B cell (primary cell): ENCODE data around the gene OR10H2.

ENCODE experiments used
- EZH2 ChIP-seq: IDR thresholded peaks from 2 replicates; pipeline ENCODE4 v1.6.1; 2012; ENCODE audit warnings: borderline replicate concordance, low read depth, mild to moderate bottlenecking, moderate library complexity, low read length; ENCODE audit not compliant: insufficient read depth, poor library complexity, severe bottlenecking
- TF ChIP-seq, protein P1 (sequence below): fragments of 200-600 bp; IDR thresholded peaks from one replicate; pipeline ENCODE4 v1.8.0; 2022; ENCODE audit warnings: antibody characterized with exemption, mild to moderate bottlenecking

DNA sequence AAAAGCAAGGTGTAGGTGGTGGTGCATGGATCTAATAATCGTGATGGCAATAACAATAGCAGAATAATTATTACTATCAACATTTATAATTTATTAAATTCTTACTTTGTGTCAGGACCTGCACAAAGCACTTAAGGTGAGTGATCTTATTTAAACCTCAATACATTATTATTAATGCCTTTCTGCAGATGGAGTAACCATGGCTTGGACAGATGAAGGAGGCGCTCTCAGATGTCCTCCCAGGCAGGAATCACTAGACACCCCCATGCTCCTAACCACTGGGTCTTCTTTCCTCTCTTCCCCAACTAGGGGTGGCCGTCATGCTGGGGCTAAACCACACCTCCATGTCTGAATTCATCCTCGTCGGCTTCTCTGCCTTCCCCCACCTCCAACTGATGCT lies at the start of gene OR10H2:
- TF ChIP-seq, protein P1, sequence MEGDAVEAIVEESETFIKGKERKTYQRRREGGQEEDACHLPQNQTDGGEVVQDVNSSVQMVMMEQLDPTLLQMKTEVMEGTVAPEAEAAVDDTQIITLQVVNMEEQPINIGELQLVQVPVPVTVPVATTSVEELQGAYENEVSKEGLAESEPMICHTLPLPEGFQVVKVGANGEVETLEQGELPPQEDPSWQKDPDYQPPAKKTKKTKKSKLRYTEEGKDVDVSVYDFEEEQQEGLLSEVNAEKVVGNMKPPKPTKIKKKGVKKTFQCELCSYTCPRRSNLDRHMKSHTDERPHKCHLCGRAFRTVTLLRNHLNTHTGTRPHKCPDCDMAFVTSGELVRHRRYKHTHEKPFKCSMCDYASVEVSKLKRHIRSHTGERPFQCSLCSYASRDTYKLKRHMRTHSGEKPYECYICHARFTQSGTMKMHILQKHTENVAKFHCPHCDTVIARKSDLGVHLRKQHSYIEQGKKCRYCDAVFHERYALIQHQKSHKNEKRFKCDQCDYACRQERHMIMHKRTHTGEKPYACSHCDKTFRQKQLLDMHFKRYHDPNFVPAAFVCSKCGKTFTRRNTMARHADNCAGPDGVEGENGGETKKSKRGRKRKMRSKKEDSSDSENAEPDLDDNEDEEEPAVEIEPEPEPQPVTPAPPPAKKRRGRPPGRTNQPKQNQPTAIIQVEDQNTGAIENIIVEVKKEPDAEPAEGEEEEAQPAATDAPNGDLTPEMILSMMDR, result no peak
- TF ChIP-seq EZH2, result no peak
